GM23338 (cell line): ENCODE results near the gene HMOX2. TPM values are rescaled to one million over a fixed set of nuclear protein-coding genes. Genes with fewer than 3 reads are reported as not detected.

Experiments used
- ATAC-seq: fragments of 200-7000 bp; cut with Tn5 transposase; 3 replicates; pipeline ENCODE4 v1.9.1; 2020
- DNase-seq: peaks from one replicate; pipeline ENCODE4 v3.0.0-alpha.2; 2015; ENCODE audit warnings: low spot score
- H2AFZ ChIP-seq: fragments of 200-600 bp; sonication (generic); 2 replicates; pipeline ENCODE4 v1.8.0; 2016; ENCODE audit warnings: antibody characterized with exemption, mild to moderate bottlenecking, moderate library complexity
- H3F3A ChIP-seq: fragments of 200-600 bp; sonication (generic); replicated peaks from 2 replicates; pipeline ENCODE4 v1.8.0; 2017; ENCODE audit warnings: antibody characterized with exemption, mixed run types, low read depth
- H3K27ac ChIP-seq: fragments of 200-600 bp; sonication (generic); 2 replicates; pipeline ENCODE4 v1.6.1; 2016; ENCODE audit warnings: low read depth
- H3K27me3 ChIP-seq: fragments of 200-600 bp; sonication (generic); 2 replicates; pipeline ENCODE4 v1.8.0; 2016; ENCODE audit warnings: mild to moderate bottlenecking, mixed run types, moderate library complexity; ENCODE audit not compliant: insufficient read depth
- H3K36me3 ChIP-seq: fragments of 200-600 bp; sonication (generic); 2 replicates; pipeline ENCODE4 v1.8.0; 2016; ENCODE audit warnings: mild to moderate bottlenecking; ENCODE audit not compliant: insufficient read depth
- H3K4me1 ChIP-seq: fragments of 200-600 bp; sonication (generic); 2 replicates; pipeline ENCODE4 v1.8.0; 2016; ENCODE audit warnings: mild to moderate bottlenecking, moderate library complexity; ENCODE audit not compliant: insufficient read depth
- H3K4me2 ChIP-seq: fragments of 200-600 bp; sonication (generic); 2 replicates; pipeline ENCODE4 v1.7.1; 2017; ENCODE audit warnings: mixed run types
- H3K4me3 ChIP-seq: fragments of 200-600 bp; sonication (generic); 2 replicates; pipeline ENCODE4 v1.6.1; 2016; ENCODE audit warnings: mixed run types
- H3K79me2 ChIP-seq: fragments of 200-600 bp; sonication (generic); replicated peaks from 2 replicates; pipeline ENCODE4 v1.8.0; 2017; ENCODE audit warnings: mild to moderate bottlenecking; ENCODE audit not compliant: insufficient read depth
- H3K9me2 ChIP-seq: fragments of 200-600 bp; sonication (generic); 2 replicates; pipeline ENCODE4 v1.8.0; 2017; ENCODE audit not compliant: insufficient read depth
- H4K20me1 ChIP-seq: fragments of 200-600 bp; sonication (generic); replicated peaks from 2 replicates; pipeline ENCODE4 v1.8.0; 2017; ENCODE audit warnings: mild to moderate bottlenecking; ENCODE audit not compliant: insufficient read depth
- H3K27ac Mint-ChIP-seq: 2 replicates; pipeline ENCODE4 v1.8.0; 2020; ENCODE audit warnings: inconsistent platforms, mild to moderate bottlenecking, moderate library complexity, mixed read lengths
- H3K27me3 Mint-ChIP-seq: 3 replicates; pipeline ENCODE4 v1.8.0; 2022; ENCODE audit warnings: low read depth, mild to moderate bottlenecking, moderate library complexity, mixed read lengths, inconsistent platforms; ENCODE audit not compliant: insufficient read depth, poor library complexity
- H3K36me3 Mint-ChIP-seq: 3 replicates; pipeline ENCODE4 v1.8.0; 2021; ENCODE audit warnings: low read depth, mild to moderate bottlenecking, inconsistent platforms, moderate library complexity, mixed read lengths
- H3K4me1 Mint-ChIP-seq: 3 replicates; pipeline ENCODE4 v1.8.0; 2020; ENCODE audit warnings: mild to moderate bottlenecking, inconsistent platforms, mixed read lengths
- H3K4me3 Mint-ChIP-seq: 3 replicates; pipeline ENCODE4 v1.8.0; 2021; ENCODE audit warnings: moderate library complexity, mild to moderate bottlenecking, inconsistent platforms, mixed read lengths
- H3K9me3 Mint-ChIP-seq: 3 replicates; pipeline ENCODE4 v1.8.0; 2020; ENCODE audit warnings: moderate library complexity, mild to moderate bottlenecking, inconsistent platforms, mixed read lengths
- CREB1 ChIP-seq: fragments of 250-450 bp; sonication (Bioruptor Pico); IDR thresholded peaks from 2 replicates; pipeline ENCODE4 v1.5.0; 2020; ENCODE audit warnings: low read depth, mild to moderate bottlenecking, moderate library complexity
- EZH2 ChIP-seq: fragments of 200-600 bp; sonication (generic); IDR thresholded peaks from one replicate; pipeline ENCODE4 v1.8.0; 2017; ENCODE audit warnings: antibody characterized with exemption, mild to moderate bottlenecking, low read depth; ENCODE audit not compliant: unreplicated experiment
- EZH2phosphoT487 ChIP-seq: fragments of 200-600 bp; sonication (generic); IDR thresholded peaks from one replicate; pipeline ENCODE4 v1.8.1; 2018; ENCODE audit warnings: antibody characterized with exemption; ENCODE audit not compliant: unreplicated experiment
- JUNB ChIP-seq: IDR thresholded peaks from one replicate; pipeline ENCODE4 v1.6.1; 2016; ENCODE audit warnings: antibody characterized with exemption; ENCODE audit not compliant: unreplicated experiment
- NANOG ChIP-seq: IDR thresholded peaks from 2 replicates; pipeline ENCODE4 v1.6.1; 2016; ENCODE audit warnings: antibody characterized with exemption, borderline replicate concordance
- POLR2AphosphoS5 ChIP-seq: IDR thresholded peaks from 2 replicates; pipeline ENCODE4 v1.6.1; 2016; ENCODE audit warnings: antibody characterized with exemption, low read depth
- STAT1 ChIP-seq: IDR thresholded peaks from one replicate; pipeline ENCODE4 v1.6.1; 2016; ENCODE audit warnings: antibody characterized with exemption; ENCODE audit not compliant: unreplicated experiment
- ZNF114 ChIP-seq: fragments of 250-450 bp; sonication (Bioruptor Pico); IDR thresholded peaks from 2 replicates; pipeline ENCODE4 v1.5.0; 2020; ENCODE audit warnings: mild to moderate bottlenecking, moderate library complexity
- ZNF331 ChIP-seq: fragments of 250-450 bp; sonication (Bioruptor Pico); IDR thresholded peaks from 2 replicates; pipeline ENCODE4 v1.5.0; 2020; ENCODE audit warnings: low read depth, mild to moderate bottlenecking, moderate library complexity
- polyA plus RNA-seq: library from polyadenylated mRNA; unstranded; fragments of >200 nt; fragmentation: Nextera tagmentation; extraction: Ambion mirVana; gene quantifications from 2 replicates; pipeline ENCODE4 v1.2.1, GENCODE V29; 2016
- total RNA-seq: library from RNA; depleted of rRNA; stranded (reverse); fragments of >200 nt; shearing (Covaris generic); gene quantifications from 2 replicates; pipeline ENCODE4 v1.2.3, GENCODE V29; 2014
- TF ChIP-seq, protein P1 (sequence below): IDR thresholded peaks from one replicate; pipeline ENCODE4 v1.6.1; 2018; ENCODE audit warnings: antibody characterized with exemption; ENCODE audit not compliant: unreplicated experiment
- TF ChIP-seq, protein P2 (sequence below): fragments of 250-450 bp; sonication (Bioruptor Pico); IDR thresholded peaks from 2 replicates; pipeline ENCODE4 v1.5.0; 2020; ENCODE audit warnings: mild to moderate bottlenecking, moderate library complexity
- TF ChIP-seq, protein P3 (sequence below), 2 experiments: fragments of 200-600 bp in 1 of 2; sonication (generic) in 1 of 2; conservative IDR thresholded peaks; 2 replicates each; pipeline versions ENCODE4 v1.5.1 to v1.6.1; 2016 to 2017; ENCODE audit warnings: antibody characterized with exemption in 2 of 2, low read depth in 2 of 2, mild to moderate bottlenecking in 2 of 2, moderate library complexity in 1 of 2
- TF ChIP-seq, protein P4 (sequence below): IDR thresholded peaks from 2 replicates; pipeline ENCODE4 v1.6.1; 2016; ENCODE audit warnings: antibody characterized with exemption

Gene HMOX2
- total and polyA plus RNA-seq, 2 experiments from 2014 or later = 33.0 to 38.1 TPM

DNA sequence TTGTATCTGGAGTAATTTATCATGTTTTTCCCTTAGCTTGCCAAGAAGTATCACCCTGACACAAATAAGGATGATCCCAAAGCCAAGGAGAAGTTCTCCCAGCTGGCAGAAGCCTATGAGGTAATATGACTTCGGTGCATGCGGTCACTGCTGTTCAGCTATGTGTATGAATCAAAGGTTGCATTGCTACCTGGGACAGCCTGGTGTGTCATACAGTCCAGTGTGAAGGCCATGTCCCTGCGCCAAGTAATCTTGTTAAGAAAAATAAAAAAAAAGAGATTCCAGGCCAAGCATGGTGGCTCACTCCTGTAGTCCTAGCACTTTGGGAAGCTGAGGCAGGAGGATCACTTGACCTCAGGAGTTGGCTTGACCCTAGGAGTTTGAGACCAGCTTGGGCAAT lies 38.8 kb upstream of the HMOX2 start:
- Mint-ChIP-seq H3K4me3 (no peak overlapping the region), H3K9me3 (no peaks in the 10 kb centered on the region), H3K27ac (no peak overlapping the region), H3K4me1 (no peaks in the 10 kb centered on the region), H3K27me3 (peaks cover 2% of the 10 kb centered on the region), H3K36me3 (peaks cover 63% of the 10 kb centered on the region)
- no peak overlapping the region for H3K4me3 ChIP-seq
- H3K79me2 ChIP-seq = no peaks in the 10 kb centered on the region
- TF ChIP-seq ZNF114 (CRISPR knock-in tag) = no peak
- TF ChIP-seq STAT1 = no peak
- TF ChIP-seq, protein P1, sequence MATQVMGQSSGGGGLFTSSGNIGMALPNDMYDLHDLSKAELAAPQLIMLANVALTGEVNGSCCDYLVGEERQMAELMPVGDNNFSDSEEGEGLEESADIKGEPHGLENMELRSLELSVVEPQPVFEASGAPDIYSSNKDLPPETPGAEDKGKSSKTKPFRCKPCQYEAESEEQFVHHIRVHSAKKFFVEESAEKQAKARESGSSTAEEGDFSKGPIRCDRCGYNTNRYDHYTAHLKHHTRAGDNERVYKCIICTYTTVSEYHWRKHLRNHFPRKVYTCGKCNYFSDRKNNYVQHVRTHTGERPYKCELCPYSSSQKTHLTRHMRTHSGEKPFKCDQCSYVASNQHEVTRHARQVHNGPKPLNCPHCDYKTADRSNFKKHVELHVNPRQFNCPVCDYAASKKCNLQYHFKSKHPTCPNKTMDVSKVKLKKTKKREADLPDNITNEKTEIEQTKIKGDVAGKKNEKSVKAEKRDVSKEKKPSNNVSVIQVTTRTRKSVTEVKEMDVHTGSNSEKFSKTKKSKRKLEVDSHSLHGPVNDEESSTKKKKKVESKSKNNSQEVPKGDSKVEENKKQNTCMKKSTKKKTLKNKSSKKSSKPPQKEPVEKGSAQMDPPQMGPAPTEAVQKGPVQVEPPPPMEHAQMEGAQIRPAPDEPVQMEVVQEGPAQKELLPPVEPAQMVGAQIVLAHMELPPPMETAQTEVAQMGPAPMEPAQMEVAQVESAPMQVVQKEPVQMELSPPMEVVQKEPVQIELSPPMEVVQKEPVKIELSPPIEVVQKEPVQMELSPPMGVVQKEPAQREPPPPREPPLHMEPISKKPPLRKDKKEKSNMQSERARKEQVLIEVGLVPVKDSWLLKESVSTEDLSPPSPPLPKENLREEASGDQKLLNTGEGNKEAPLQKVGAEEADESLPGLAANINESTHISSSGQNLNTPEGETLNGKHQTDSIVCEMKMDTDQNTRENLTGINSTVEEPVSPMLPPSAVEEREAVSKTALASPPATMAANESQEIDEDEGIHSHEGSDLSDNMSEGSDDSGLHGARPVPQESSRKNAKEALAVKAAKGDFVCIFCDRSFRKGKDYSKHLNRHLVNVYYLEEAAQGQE = no peak
- TF ChIP-seq CREB1 = no peak
- TF ChIP-seq, protein P2, sequence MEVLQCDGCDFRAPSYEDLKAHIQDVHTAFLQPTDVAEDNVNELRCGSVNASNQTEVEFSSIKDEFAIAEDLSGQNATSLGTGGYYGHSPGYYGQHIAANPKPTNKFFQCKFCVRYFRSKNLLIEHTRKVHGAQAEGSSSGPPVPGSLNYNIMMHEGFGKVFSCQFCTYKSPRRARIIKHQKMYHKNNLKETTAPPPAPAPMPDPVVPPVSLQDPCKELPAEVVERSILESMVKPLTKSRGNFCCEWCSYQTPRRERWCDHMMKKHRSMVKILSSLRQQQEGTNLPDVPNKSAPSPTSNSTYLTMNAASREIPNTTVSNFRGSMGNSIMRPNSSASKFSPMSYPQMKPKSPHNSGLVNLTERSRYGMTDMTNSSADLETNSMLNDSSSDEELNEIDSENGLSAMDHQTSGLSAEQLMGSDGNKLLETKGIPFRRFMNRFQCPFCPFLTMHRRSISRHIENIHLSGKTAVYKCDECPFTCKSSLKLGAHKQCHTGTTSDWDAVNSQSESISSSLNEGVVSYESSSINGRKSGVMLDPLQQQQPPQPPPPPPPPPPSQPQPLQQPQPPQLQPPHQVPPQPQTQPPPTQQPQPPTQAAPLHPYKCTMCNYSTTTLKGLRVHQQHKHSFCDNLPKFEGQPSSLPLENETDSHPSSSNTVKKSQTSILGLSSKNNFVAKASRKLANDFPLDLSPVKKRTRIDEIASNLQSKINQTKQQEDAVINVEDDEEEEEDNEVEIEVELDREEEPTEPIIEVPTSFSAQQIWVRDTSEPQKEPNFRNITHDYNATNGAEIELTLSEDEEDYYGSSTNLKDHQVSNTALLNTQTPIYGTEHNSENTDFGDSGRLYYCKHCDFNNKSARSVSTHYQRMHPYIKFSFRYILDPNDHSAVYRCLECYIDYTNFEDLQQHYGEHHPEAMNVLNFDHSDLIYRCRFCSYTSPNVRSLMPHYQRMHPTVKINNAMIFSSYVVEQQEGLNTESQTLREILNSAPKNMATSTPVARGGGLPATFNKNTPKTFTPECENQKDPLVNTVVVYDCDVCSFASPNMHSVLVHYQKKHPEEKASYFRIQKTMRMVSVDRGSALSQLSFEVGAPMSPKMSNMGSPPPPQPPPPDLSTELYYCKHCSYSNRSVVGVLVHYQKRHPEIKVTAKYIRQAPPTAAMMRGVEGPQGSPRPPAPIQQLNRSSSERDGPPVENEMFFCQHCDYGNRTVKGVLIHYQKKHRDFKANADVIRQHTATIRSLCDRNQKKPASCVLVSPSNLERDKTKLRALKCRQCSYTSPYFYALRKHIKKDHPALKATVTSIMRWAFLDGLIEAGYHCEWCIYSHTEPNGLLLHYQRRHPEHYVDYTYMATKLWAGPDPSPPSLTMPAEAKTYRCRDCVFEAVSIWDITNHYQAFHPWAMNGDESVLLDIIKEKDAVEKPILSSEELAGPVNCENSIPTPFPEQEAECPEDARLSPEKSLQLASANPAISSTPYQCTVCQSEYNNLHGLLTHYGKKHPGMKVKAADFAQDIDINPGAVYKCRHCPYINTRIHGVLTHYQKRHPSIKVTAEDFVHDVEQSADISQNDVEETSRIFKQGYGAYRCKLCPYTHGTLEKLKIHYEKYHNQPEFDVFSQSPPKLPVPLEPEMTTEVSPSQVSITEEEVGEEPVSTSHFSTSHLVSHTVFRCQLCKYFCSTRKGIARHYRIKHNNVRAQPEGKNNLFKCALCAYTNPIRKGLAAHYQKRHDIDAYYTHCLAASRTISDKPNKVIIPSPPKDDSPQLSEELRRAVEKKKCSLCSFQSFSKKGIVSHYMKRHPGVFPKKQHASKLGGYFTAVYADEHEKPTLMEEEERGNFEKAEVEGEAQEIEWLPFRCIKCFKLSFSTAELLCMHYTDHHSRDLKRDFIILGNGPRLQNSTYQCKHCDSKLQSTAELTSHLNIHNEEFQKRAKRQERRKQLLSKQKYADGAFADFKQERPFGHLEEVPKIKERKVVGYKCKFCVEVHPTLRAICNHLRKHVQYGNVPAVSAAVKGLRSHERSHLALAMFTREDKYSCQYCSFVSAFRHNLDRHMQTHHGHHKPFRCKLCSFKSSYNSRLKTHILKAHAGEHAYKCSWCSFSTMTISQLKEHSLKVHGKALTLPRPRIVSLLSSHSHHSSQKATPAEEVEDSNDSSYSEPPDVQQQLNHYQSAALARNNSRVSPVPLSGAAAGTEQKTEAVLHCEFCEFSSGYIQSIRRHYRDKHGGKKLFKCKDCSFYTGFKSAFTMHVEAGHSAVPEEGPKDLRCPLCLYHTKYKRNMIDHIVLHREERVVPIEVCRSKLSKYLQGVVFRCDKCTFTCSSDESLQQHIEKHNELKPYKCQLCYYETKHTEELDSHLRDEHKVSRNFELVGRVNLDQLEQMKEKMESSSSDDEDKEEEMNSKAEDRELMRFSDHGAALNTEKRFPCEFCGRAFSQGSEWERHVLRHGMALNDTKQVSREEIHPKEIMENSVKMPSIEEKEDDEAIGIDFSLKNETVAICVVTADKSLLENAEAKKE (CRISPR knock-in tag) = no peak
- TF ChIP-seq, protein P3, sequence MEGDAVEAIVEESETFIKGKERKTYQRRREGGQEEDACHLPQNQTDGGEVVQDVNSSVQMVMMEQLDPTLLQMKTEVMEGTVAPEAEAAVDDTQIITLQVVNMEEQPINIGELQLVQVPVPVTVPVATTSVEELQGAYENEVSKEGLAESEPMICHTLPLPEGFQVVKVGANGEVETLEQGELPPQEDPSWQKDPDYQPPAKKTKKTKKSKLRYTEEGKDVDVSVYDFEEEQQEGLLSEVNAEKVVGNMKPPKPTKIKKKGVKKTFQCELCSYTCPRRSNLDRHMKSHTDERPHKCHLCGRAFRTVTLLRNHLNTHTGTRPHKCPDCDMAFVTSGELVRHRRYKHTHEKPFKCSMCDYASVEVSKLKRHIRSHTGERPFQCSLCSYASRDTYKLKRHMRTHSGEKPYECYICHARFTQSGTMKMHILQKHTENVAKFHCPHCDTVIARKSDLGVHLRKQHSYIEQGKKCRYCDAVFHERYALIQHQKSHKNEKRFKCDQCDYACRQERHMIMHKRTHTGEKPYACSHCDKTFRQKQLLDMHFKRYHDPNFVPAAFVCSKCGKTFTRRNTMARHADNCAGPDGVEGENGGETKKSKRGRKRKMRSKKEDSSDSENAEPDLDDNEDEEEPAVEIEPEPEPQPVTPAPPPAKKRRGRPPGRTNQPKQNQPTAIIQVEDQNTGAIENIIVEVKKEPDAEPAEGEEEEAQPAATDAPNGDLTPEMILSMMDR (conservative IDR thresholded peaks at IDR 0.05; ENCODE audit: low read depth in 2 of 2) = no peak
- no peak for TF ChIP-seq JUNB
- TF ChIP-seq POLR2AphosphoS5 = no peak
- TF ChIP-seq NANOG = no peak
- no peak for TF ChIP-seq EZH2
- TF ChIP-seq EZH2phosphoT487 = no peak
- TF ChIP-seq, protein P4, sequence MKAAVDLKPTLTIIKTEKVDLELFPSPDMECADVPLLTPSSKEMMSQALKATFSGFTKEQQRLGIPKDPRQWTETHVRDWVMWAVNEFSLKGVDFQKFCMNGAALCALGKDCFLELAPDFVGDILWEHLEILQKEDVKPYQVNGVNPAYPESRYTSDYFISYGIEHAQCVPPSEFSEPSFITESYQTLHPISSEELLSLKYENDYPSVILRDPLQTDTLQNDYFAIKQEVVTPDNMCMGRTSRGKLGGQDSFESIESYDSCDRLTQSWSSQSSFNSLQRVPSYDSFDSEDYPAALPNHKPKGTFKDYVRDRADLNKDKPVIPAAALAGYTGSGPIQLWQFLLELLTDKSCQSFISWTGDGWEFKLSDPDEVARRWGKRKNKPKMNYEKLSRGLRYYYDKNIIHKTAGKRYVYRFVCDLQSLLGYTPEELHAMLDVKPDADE = no peak
- no peak for TF ChIP-seq ZNF331 (CRISPR knock-in tag)
- H3K27me3 ChIP-seq = no peaks in the 10 kb centered on the region
- peaks cover 10% of the 10 kb centered on the region; the same call in 1 of the 2 replicates for H4K20me1 ChIP-seq
- no peaks in the 10 kb centered on the region for H3F3A ChIP-seq
- no peaks in the 10 kb centered on the region for H3K4me1 ChIP-seq
- H3K9me2 ChIP-seq = no peaks in the 10 kb centered on the region
- no peak overlapping the region for H3K4me2 ChIP-seq
- ATAC-seq = no peak
- H2AFZ ChIP-seq = no peak overlapping the region
- peaks cover 59% of the 10 kb centered on the region for H3K36me3 ChIP-seq
- H3K27ac ChIP-seq = no peak overlapping the region
- DNase-seq = no peak
